HepG2 (cell line): Measurements from ENCODE around the gene FGA. TPM values are rescaled to one million over a fixed set of nuclear protein-coding genes. Genes with fewer than 3 reads are reported as not detected.

ENCODE experiments used
- ELK4 ChIP-seq: sonication (generic); formaldehyde crosslinking; IDR thresholded peaks from 2 replicates; pipeline ENCODE4 v1.9.0; 2021; ENCODE audit warnings: missing genetic modification reagents, borderline replicate concordance
- FOSL2 ChIP-seq: sonication (generic); formaldehyde crosslinking; IDR thresholded peaks from 2 replicates; pipeline ENCODE4 v1.4.0; 2020; ENCODE audit warnings: missing genetic modification reagents
- HES4 ChIP-seq: sonication (generic); formaldehyde crosslinking; IDR thresholded peaks from 2 replicates; pipeline ENCODE4 v1.9.0; 2021; ENCODE audit warnings: mild to moderate bottlenecking, missing genetic modification reagents, borderline replicate concordance
- HMGA1 ChIP-seq: sonication (generic); formaldehyde crosslinking; conservative IDR thresholded peaks from 2 replicates; pipeline ENCODE4 v1.4.0; 2020; ENCODE audit warnings: missing genetic modification reagents
- HMGXB4 ChIP-seq, 2 experiments: sonication (generic) in 1 of 2; formaldehyde crosslinking in 1 of 2; IDR thresholded peaks; 2 replicates each; pipeline versions ENCODE4 v1.4.0 to v1.6.1; 2018 to 2020; ENCODE audit warnings: missing genetic modification reagents in 2 of 2, borderline replicate concordance in 1 of 2, low read depth in 1 of 2, mild to moderate bottlenecking in 1 of 2, missing biosample characterization in 1 of 2
- HNRNPUL1 ChIP-seq: fragments of 200-400 bp; formaldehyde crosslinking; IDR thresholded peaks from 2 replicates; pipeline ENCODE4 v1.6.1; 2017; ENCODE audit warnings: low read depth, mild to moderate bottlenecking, low read length, moderate library complexity
- KLF13 ChIP-seq: sonication (generic); formaldehyde crosslinking; IDR thresholded peaks from 2 replicates; pipeline ENCODE4 v1.4.0; 2020; ENCODE audit warnings: mild to moderate bottlenecking, missing genetic modification reagents
- KLF15 ChIP-seq: sonication (generic); formaldehyde crosslinking; IDR thresholded peaks from 2 replicates; pipeline ENCODE4 v1.8.1; 2023; ENCODE audit warnings: borderline replicate concordance, mild to moderate bottlenecking, inconsistent platforms, missing genetic modification reagents, mixed read lengths
- PTBP1 ChIP-seq: fragments of 200-400 bp; formaldehyde crosslinking; IDR thresholded peaks from 2 replicates; pipeline ENCODE4 v1.6.1; 2018; ENCODE audit warnings: low read length, low read depth; ENCODE audit not compliant: poor library complexity, severe bottlenecking
- TBP ChIP-seq: sonication (generic); formaldehyde crosslinking; IDR thresholded peaks from 2 replicates; pipeline ENCODE4 v1.5.0; 2020; ENCODE audit warnings: missing genetic modification reagents
- TMF1 ChIP-seq: sonication (generic); formaldehyde crosslinking; IDR thresholded peaks from 2 replicates; pipeline ENCODE4 v1.8.1; 2022; ENCODE audit warnings: low read depth, missing genetic modification reagents
- ZNF17 ChIP-seq: sonication (generic); formaldehyde crosslinking; IDR thresholded peaks from 2 replicates; pipeline ENCODE4 v1.5.0; 2020; ENCODE audit warnings: mild to moderate bottlenecking, missing genetic modification reagents
- ZNF224 ChIP-seq: sonication (generic); formaldehyde crosslinking; IDR thresholded peaks from 2 replicates; pipeline ENCODE4 v1.5.0; 2020; ENCODE audit warnings: mild to moderate bottlenecking, missing genetic modification reagents
- ZNF281 ChIP-seq: sonication (generic); formaldehyde crosslinking; IDR thresholded peaks from 2 replicates; pipeline ENCODE4 v1.4.0; 2020; ENCODE audit warnings: missing genetic modification reagents, borderline replicate concordance
- ZNF441 ChIP-seq: sonication (generic); formaldehyde crosslinking; IDR thresholded peaks from 2 replicates; pipeline ENCODE4 v1.7.0; 2021; ENCODE audit warnings: missing genetic modification reagents, borderline replicate concordance
- polyA plus RNA-seq, 8 experiments: library from polyadenylated mRNA; depleted of rRNA in 3 of 8; stranded (reverse) in 7 of 8; unstranded in 1 of 8; fragments of >200 nt; fragmentation: Illumina TruSeq in 4 of 8; extraction: Trizol in 4 of 8; gene quantifications; 2 replicates each; pipeline versions ENCODE4 v1.2.1 to v1.2.3, GENCODE V29; 2011 to 2016; ENCODE audit warnings: low read depth in 4 of 8, missing spikeins in 1 of 8, mixed read lengths in 1 of 8; ENCODE audit not compliant: insufficient read depth in 1 of 8
- total RNA-seq, 5 experiments: library from RNA; depleted of rRNA; stranded (reverse); fragments of >200 nt; fragmentation: Illumina TruSeq; extraction: Trizol; gene quantifications; 2 replicates each; pipeline ENCODE4 v1.2.3, GENCODE V29; 2016; ENCODE audit warnings: low read depth in 1 of 5
- TF ChIP-seq, protein P1 (sequence below): sonication (generic); formaldehyde crosslinking; IDR thresholded peaks from 2 replicates; pipeline ENCODE4 v1.4.0; 2020; ENCODE audit warnings: missing genetic modification reagents

FGA gene
- total and polyA plus RNA-seq, 2 of the 13 experiments (the other 11 are each of a cell fraction or from before 2014, with no cell fraction given), result 640 to 1,523 TPM

GRCh38 chr4:154617820-154618317 lies 27.3 kb upstream of the FGA start (continued):
- TF ChIP-seq HMGXB4 (CRISPR knock-in tag; IDR thresholded peaks at IDR 0.05; ENCODE audit: borderline replicate concordance in 1 of 2, low read depth in 1 of 2) (peak in 1 of 2 experiments; percentile 28; a peak in 2 of 4 replicates), ZNF281 (CRISPR knock-in tag) (peak; percentile 80; the same call in 1 of the 2 replicates), ELK4 (CRISPR knock-in tag) (no peak), ZNF17 (no peak), KLF13 (CRISPR knock-in tag) (no peak), HNRNPUL1 (no peak), ZNF224 (CRISPR knock-in tag) (no peak), TBP (CRISPR knock-in tag) (no peak), FOSL2 (peak; percentile 84), TMF1 (CRISPR knock-in tag) (no peak), KLF15 (CRISPR knock-in tag) (no peak), ZNF441 (CRISPR knock-in tag) (no peak), HES4 (no peak), HMGA1 (CRISPR knock-in tag) (no peak), PTBP1 (no peak)
- TF ChIP-seq, protein P1, sequence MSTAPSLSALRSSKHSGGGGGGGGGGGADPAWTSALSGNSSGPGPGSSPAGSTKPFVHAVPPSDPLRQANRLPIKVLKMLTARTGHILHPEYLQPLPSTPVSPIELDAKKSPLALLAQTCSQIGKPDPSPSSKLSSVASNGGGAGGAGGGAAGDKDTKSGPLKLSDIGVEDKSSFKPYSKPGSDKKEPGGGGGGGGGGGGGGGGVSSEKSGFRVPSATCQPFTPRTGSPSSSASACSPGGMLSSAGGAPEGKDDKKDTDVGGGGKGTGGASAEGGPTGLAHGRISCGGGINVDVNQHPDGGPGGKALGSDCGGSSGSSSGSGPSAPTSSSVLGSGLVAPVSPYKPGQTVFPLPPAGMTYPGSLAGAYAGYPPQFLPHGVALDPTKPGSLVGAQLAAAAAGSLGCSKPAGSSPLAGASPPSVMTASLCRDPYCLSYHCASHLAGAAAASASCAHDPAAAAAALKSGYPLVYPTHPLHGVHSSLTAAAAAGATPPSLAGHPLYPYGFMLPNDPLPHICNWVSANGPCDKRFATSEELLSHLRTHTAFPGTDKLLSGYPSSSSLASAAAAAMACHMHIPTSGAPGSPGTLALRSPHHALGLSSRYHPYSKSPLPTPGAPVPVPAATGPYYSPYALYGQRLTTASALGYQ (CRISPR knock-in tag), result peak; percentile 100
